Large intestine (tissue), 3 donors: ENCODE results near the gene CFAP100. TPM values are rescaled to one million over a fixed set of nuclear protein-coding genes. Genes with fewer than 3 reads are reported as not detected.

ENCODE experiments used
- DNase-seq, 2 donors: peaks; one replicate each; pipeline versions ENCODE4 v3.0.0 to v3.0.0-alpha.2; 2013
- H3K27ac ChIP-seq: one replicate; pipeline ENCODE4 v1.5.1; 2013; ENCODE audit warnings: low read length
- H3K27me3 ChIP-seq: 2 replicates; pipeline ENCODE4 v1.6.1; 2013; ENCODE audit warnings: low read length; ENCODE audit not compliant: control insufficient read depth, insufficient read depth
- H3K36me3 ChIP-seq: 2 replicates; pipeline ENCODE4 v1.6.1; 2013; ENCODE audit warnings: low read length; ENCODE audit not compliant: control insufficient read depth, insufficient read depth
- H3K4me1 ChIP-seq: one replicate; pipeline ENCODE4 v1.6.1; 2013; ENCODE audit warnings: low read length; ENCODE audit not compliant: control insufficient read depth, insufficient read depth
- H3K4me3 ChIP-seq: one replicate; pipeline ENCODE4 v1.5.1; 2013; ENCODE audit warnings: low read length
- H3K9me3 ChIP-seq: one replicate; pipeline ENCODE4 v1.6.1; 2013; ENCODE audit warnings: mild to moderate bottlenecking, low read depth, low read length, moderate library complexity; ENCODE audit not compliant: control insufficient read depth
- WGBS: methylation state at CpG from one replicate; pipeline ENCODE4 v1.1.5; 2013; ENCODE audit warnings: low lambda C conversion rate; ENCODE audit not compliant: insufficient coverage; 5-methylcytosine and 5-hydroxymethylcytosine counted together
- polyA plus RNA-seq: library from polyadenylated mRNA; unstranded; fragments of 120-200 nt; gene quantifications from one replicate; pipeline ENCODE4 v1.2.1, GENCODE V29; 2013

CFAP100 gene
- polyA plus RNA-seq, 1 donor = 0.45 TPM

- Histone ChIP-seq H3K27ac (no peak overlapping the region), H3K27me3 (no peaks in the 10 kb centered on the region), H3K9me3 (no peaks in the 10 kb centered on the region), H3K4me1 (no peaks in the 10 kb centered on the region), H3K36me3 (peaks cover 57% of the 10 kb centered on the region), H3K4me3 (no peak overlapping the region)
- no peak for DNase-seq
- WGBS = 91% methylated on average over 4 of the region's 18 CpGs
Measured at GRCh38 chr3:126436826-126437717, 42.4 kb downstream of the CFAP100 start.

- Histone ChIP-seq H3K27ac (no peak overlapping the region), H3K4me3 (no peak overlapping the region), H3K4me1 (no peaks in the 10 kb centered on the region), H3K27me3 (no peaks in the 10 kb centered on the region), H3K36me3 (peaks cover 65% of the 10 kb centered on the region), H3K9me3 (no peaks in the 10 kb centered on the region)
- WGBS = no CpG with 5 or more reads among the region's 8 CpGs
- no peak for DNase-seq
Measured at GRCh38 chr3:126438186-126438585, 43.5 kb downstream of the CFAP100 start.

GRCh38 chr3:126438746-126439145 lies 44.0 kb downstream of the CFAP100 start:
- no peak for DNase-seq
- no peaks in the 10 kb centered on the region for H3K9me3 ChIP-seq
- no peaks in the 10 kb centered on the region for H3K4me1 ChIP-seq
- peaks cover 66% of the 10 kb centered on the region for H3K36me3 ChIP-seq
- no peak overlapping the region for H3K27ac ChIP-seq
- H3K27me3 ChIP-seq = no peaks in the 10 kb centered on the region
- no peak overlapping the region for H3K4me3 ChIP-seq
- 98% methylated on average over 5 of the region's 10 CpGs for WGBS

GRCh38 chr3:126439346-126439967 lies 44.7 kb downstream of the CFAP100 start:
- H3K27me3 ChIP-seq = no peaks in the 10 kb centered on the region
- WGBS = no CpG with 5 or more reads among the region's 15 CpGs
- H3K4me1 ChIP-seq = no peaks in the 10 kb centered on the region
- no peak overlapping the region for H3K27ac ChIP-seq
- H3K36me3 ChIP-seq = peaks cover 66% of the 10 kb centered on the region
- no peaks in the 10 kb centered on the region for H3K9me3 ChIP-seq
- DNase-seq = no peak
- no peak overlapping the region for H3K4me3 ChIP-seq

GRCh38 chr3:126439968-126440708 lies 45.4 kb downstream of the CFAP100 start:
- DNase-seq = no peak
- H3K36me3 ChIP-seq = peaks cover 65% of the 10 kb centered on the region
- no peak overlapping the region for H3K27ac ChIP-seq
- H3K4me1 ChIP-seq = no peaks in the 10 kb centered on the region
- WGBS = 100% methylated on average over 2 of the region's 12 CpGs
- H3K9me3 ChIP-seq = no peaks in the 10 kb centered on the region
- H3K27me3 ChIP-seq = no peaks in the 10 kb centered on the region
- H3K4me3 ChIP-seq = no peak overlapping the region

GRCh38 chr3:126440709-126440995 lies 45.9 kb downstream of the CFAP100 start:
- H3K4me3 ChIP-seq = no peak overlapping the region
- no peaks in the 10 kb centered on the region for H3K9me3 ChIP-seq
- no peak for DNase-seq
- H3K27me3 ChIP-seq = no peaks in the 10 kb centered on the region
- H3K27ac ChIP-seq = no peak overlapping the region
- 94% methylated on average over 3 of the region's 9 CpGs for WGBS
- H3K4me1 ChIP-seq = no peaks in the 10 kb centered on the region
- H3K36me3 ChIP-seq = peaks cover 61% of the 10 kb centered on the region

GRCh38 chr3:126441256-126441880 lies 46.7 kb downstream of the CFAP100 start:
- WGBS = 100% methylated on average over 1 of the region's 20 CpGs
- DNase-seq = no peak
- no peaks in the 10 kb centered on the region for H3K4me1 ChIP-seq
- no peaks in the 10 kb centered on the region for H3K9me3 ChIP-seq
- H3K36me3 ChIP-seq = peaks cover 55% of the 10 kb centered on the region
- H3K27me3 ChIP-seq = no peaks in the 10 kb centered on the region
- H3K4me3 ChIP-seq = no peak overlapping the region
- no peak overlapping the region for H3K27ac ChIP-seq

GRCh38 chr3:126442094-126442855 lies 47.6 kb downstream of the CFAP100 start:
- no peak for DNase-seq

GRCh38 chr3:126442856-126443242 lies 48.1 kb downstream of the CFAP100 start:
- Histone ChIP-seq H3K9me3 (no peaks in the 10 kb centered on the region), H3K4me1 (no peaks in the 10 kb centered on the region), H3K36me3 (peaks cover 43% of the 10 kb centered on the region), H3K27me3 (no peaks in the 10 kb centered on the region), H3K4me3 (no peak overlapping the region), H3K27ac (no peak overlapping the region)
- no peak for DNase-seq
- WGBS = no CpG with 5 or more reads among the region's 3 CpGs

More at GRCh38 chr3:126442094-126442855, 47.6 kb downstream of the CFAP100 start:
- no peaks in the 10 kb centered on the region for H3K4me1 ChIP-seq
- no peaks in the 10 kb centered on the region for H3K27me3 ChIP-seq
- H3K4me3 ChIP-seq = no peak overlapping the region
- WGBS = 84% methylated on average over 3 of the region's 13 CpGs
- H3K36me3 ChIP-seq = peaks cover 47% of the 10 kb centered on the region
- H3K27ac ChIP-seq = no peak overlapping the region
- no peaks in the 10 kb centered on the region for H3K9me3 ChIP-seq
